ENCODE results near the gene DAAM2.

DNA sequence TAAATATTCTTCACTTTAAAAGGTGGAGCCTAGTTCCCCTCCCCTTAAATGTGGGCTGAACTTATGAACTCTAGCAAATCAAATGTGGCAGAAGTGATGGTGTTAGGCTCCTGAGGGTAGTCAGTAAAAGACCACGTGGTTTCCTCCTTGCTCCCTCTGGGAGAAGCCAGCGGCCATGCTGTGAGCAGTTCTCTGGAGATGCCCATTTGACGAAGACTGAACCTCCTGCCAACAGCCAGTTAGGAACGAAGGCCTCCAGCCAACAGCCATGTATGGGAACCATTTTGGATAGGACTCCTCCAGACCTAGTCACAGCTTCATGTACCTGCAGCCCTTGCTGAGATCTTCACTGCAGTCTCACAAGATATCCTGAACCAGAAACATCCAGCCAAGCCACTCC lies 149.6 kb downstream of the DAAM2 start:
- TF ChIP-seq POLR2AphosphoS5 (IDR thresholded peaks at IDR 0.05) (no peak), POLR2A (IDR thresholded peaks at IDR 0.05) (no peak)
- TF ChIP-seq, protein P1, sequence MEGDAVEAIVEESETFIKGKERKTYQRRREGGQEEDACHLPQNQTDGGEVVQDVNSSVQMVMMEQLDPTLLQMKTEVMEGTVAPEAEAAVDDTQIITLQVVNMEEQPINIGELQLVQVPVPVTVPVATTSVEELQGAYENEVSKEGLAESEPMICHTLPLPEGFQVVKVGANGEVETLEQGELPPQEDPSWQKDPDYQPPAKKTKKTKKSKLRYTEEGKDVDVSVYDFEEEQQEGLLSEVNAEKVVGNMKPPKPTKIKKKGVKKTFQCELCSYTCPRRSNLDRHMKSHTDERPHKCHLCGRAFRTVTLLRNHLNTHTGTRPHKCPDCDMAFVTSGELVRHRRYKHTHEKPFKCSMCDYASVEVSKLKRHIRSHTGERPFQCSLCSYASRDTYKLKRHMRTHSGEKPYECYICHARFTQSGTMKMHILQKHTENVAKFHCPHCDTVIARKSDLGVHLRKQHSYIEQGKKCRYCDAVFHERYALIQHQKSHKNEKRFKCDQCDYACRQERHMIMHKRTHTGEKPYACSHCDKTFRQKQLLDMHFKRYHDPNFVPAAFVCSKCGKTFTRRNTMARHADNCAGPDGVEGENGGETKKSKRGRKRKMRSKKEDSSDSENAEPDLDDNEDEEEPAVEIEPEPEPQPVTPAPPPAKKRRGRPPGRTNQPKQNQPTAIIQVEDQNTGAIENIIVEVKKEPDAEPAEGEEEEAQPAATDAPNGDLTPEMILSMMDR (IDR thresholded peaks at IDR 0.05) = no peak
